Vagina (tissue), 2 donors: ENCODE data around the gene NFIB.

Experiments used
- CTCF ChIP-seq, 3 experiments: fragments of 450-650 bp in 2 of 3; fragments of 200-600 bp in 1 of 3; sonication (generic) in 1 of 3; IDR thresholded peaks; one replicate each; pipeline ENCODE4 v1.5.1; 2017 to 2019; ENCODE audit warnings: antibody characterized with exemption in 3 of 3, mild to moderate bottlenecking in 2 of 3, moderate library complexity in 2 of 3
- POLR2A ChIP-seq, 2 donors: fragments of 450-650 bp; IDR thresholded peaks; one replicate each; pipeline ENCODE4 v1.6.1; 2017; ENCODE audit warnings: antibody characterized with exemption in 2 of 2, mild to moderate bottlenecking in 2 of 2, moderate library complexity in 2 of 2
- POLR2AphosphoS5 ChIP-seq, 2 donors: sonication (generic); formaldehyde crosslinking; IDR thresholded peaks; one replicate each; pipeline ENCODE4 v1.9.0; 2017; ENCODE audit warnings: antibody characterized with exemption in 2 of 2, mild to moderate bottlenecking in 2 of 2, low read depth in 1 of 2; ENCODE audit not compliant: insufficient read depth in 1 of 2

- no peak for TF ChIP-seq CTCF (IDR thresholded peaks at IDR 0.05)
- no peak for TF ChIP-seq POLR2A (IDR thresholded peaks at IDR 0.05)
- no peak for TF ChIP-seq POLR2AphosphoS5 (IDR thresholded peaks at IDR 0.05; ENCODE audit: insufficient read depth in 1 of 2, low read depth in 1 of 2)
These were observed 10.2 kb upstream of the NFIB start for GRCh38 chr9:14323985-14324650.
